ACC112 (cell line): ENCODE data around the gene CAMSAP1.
"Not testable (repeated sequence)": the region's sequence is repeated elsewhere in the genome, so short reads cannot be mapped to it uniquely, and the experiment has no call there.

Experiments used
- H2AFZ ChIP-seq: fragments of 200-600 bp; sonication (generic); one replicate; pipeline ENCODE4 v1.6.0; 2017; ENCODE audit warnings: antibody characterized with exemption, low read length; ENCODE audit not compliant: unreplicated experiment
- H3K27ac ChIP-seq: fragments of 200-600 bp; sonication (generic); 2 replicates; pipeline ENCODE4 v1.5.1; 2014; ENCODE audit warnings: low read depth, mild to moderate bottlenecking, antibody characterized with exemption, low read length, moderate library complexity
- H3K27me3 ChIP-seq: fragments of 200-600 bp; sonication (generic); 2 replicates; pipeline ENCODE4 v1.6.1; 2014; ENCODE audit warnings: mild to moderate bottlenecking, antibody characterized with exemption, low read length, moderate library complexity, mixed read lengths; ENCODE audit not compliant: insufficient read depth
- H3K36me3 ChIP-seq: fragments of 200-600 bp; sonication (generic); 2 replicates; pipeline ENCODE4 v1.6.1; 2016; ENCODE audit warnings: mild to moderate bottlenecking, antibody characterized with exemption, low read length, moderate library complexity, mixed read lengths; ENCODE audit not compliant: insufficient read depth
- H3K4me1 ChIP-seq: fragments of 200-600 bp; sonication (generic); one replicate; pipeline ENCODE4 v1.6.1; 2016; ENCODE audit warnings: low read length, mixed read lengths; ENCODE audit not compliant: insufficient read depth, unreplicated experiment, control insufficient read depth
- H3K4me3 ChIP-seq: fragments of 200-600 bp; sonication (generic); 2 replicates; pipeline ENCODE4 v1.5.1; 2014; ENCODE audit warnings: mild to moderate bottlenecking, low read depth, low read length
- H3K79me2 ChIP-seq: fragments of 200-600 bp; sonication (generic); one replicate; pipeline ENCODE4 v1.6.0; 2016; ENCODE audit warnings: low read length; ENCODE audit not compliant: control insufficient read depth, unreplicated experiment, insufficient read depth

CAMSAP1 gene

GRCh38 chr9:135948968-135949367 lies 41.6 kb upstream of the CAMSAP1 start:
- Histone ChIP-seq H3K4me1 (no peaks in the 10 kb centered on the region), H3K36me3 (peaks cover 17% of the 10 kb centered on the region; the same call in 1 of the 2 replicates), H3K79me2 (no peaks in the 10 kb centered on the region), H3K27ac (no peak overlapping the region), H3K4me3 (no peak overlapping the region), H3K27me3 (no peaks in the 10 kb centered on the region), H2AFZ (no peak overlapping the region)

- H3K36me3 ChIP-seq = peaks cover 17% of the 10 kb centered on the region; the same call in 1 of the 2 replicates
- H3K4me3 ChIP-seq = no peak overlapping the region
- H3K27me3 ChIP-seq = no peaks in the 10 kb centered on the region
- H3K27ac ChIP-seq = no peak overlapping the region
- no peaks in the 10 kb centered on the region for H3K79me2 ChIP-seq
- no peaks in the 10 kb centered on the region for H3K4me1 ChIP-seq
- H2AFZ ChIP-seq = no peak overlapping the region
Measured at GRCh38 chr9:135948446-135948845, 41.1 kb upstream of the CAMSAP1 start.

DNA sequence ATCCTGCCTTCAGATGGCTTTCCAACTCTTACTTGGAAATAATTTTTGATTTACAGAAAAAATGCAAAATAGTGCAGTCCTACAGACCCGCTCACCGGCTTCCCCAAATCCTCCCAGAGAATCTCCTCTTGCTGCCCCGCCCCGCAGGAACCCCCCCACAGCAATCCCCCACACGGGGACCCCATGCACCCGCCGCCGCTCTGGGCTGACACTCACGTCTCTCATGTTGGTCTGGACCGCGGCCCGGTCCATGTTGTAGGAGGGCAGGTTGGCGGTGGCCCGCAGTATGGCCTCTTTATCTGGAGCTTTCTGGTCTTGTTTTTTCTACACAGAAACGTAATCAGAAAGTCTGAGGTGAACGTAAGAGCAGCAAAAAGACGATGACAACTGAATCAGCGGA lies 40.2 kb upstream of the CAMSAP1 start:
- H3K27me3 ChIP-seq = no peaks in the 10 kb centered on the region
- peaks cover 13% of the 10 kb centered on the region; the same call in 1 of the 2 replicates for H3K36me3 ChIP-seq
- H2AFZ ChIP-seq = no peak overlapping the region
- H3K4me3 ChIP-seq = no peak overlapping the region
- H3K4me1 ChIP-seq = no peaks in the 10 kb centered on the region
- H3K27ac ChIP-seq = no peak overlapping the region
- no peaks in the 10 kb centered on the region for H3K79me2 ChIP-seq

- H3K79me2 ChIP-seq, H3K4me3 ChIP-seq, H3K27ac ChIP-seq, H3K4me1 ChIP-seq, H2AFZ ChIP-seq, H3K27me3 ChIP-seq, H3K36me3 ChIP-seq: not testable (repeated sequence)
Measured at GRCh38 chr9:135947105-135947504, 39.8 kb upstream of the CAMSAP1 start.

DNA sequence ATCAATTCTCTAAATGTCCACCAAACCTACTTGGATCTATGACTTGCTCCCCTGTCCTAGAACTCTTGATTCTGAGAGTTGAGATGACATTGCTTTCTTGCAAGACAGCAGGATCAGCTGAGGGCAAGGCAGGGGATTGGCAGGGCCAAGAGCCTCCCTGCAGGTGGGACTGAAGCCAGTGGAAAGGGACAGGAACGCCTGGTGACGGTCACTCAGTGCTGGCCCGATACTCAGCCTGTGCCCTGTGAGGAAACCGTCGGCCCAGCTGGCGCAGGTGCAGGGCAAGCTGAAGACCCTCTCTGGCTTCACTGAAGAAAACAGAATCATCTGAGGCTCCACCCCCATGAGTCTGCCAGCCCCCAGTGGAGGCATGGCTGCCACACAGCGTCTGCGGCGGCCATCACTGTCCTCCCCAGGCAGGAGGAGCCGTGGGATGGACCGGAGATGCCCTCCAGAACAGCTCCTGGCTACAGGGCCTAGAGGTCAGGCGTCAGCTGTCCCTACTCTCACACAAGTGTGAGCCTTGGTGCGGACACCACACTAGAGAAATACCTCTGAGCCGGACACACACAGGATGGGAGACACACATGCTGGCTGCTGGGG lies 39.1 kb upstream of the CAMSAP1 start:
- Histone ChIP-seq H2AFZ (no peak overlapping the region), H3K36me3 (peaks cover 15% of the 10 kb centered on the region; the same call in 1 of the 2 replicates), H3K27ac (no peak overlapping the region), H3K4me1 (no peaks in the 10 kb centered on the region), H3K27me3 (no peaks in the 10 kb centered on the region), H3K79me2 (no peaks in the 10 kb centered on the region), H3K4me3 (no peak overlapping the region)

GRCh38 chr9:135945969-135946368 lies 38.6 kb upstream of the CAMSAP1 start:
- H3K4me1 ChIP-seq = no peaks in the 10 kb centered on the region

GRCh38 chr9:135944444-135945252 lies 37.3 kb upstream of the CAMSAP1 start:
- H3K79me2 ChIP-seq = no peaks in the 10 kb centered on the region
- no peak overlapping the region for H2AFZ ChIP-seq
- H3K27ac ChIP-seq = no peak overlapping the region
- no peaks in the 10 kb centered on the region for H3K27me3 ChIP-seq
- H3K4me3 ChIP-seq = no peak overlapping the region
- H3K36me3 ChIP-seq = peaks cover 15% of the 10 kb centered on the region; the same call in 1 of the 2 replicates
- H3K4me1 ChIP-seq = no peaks in the 10 kb centered on the region

More at GRCh38 chr9:135945969-135946368, 38.6 kb upstream of the CAMSAP1 start:
- no peak overlapping the region for H3K27ac ChIP-seq
- H3K79me2 ChIP-seq = no peaks in the 10 kb centered on the region
- no peaks in the 10 kb centered on the region for H3K27me3 ChIP-seq
- H3K36me3 ChIP-seq = peaks cover 15% of the 10 kb centered on the region; the same call in 1 of the 2 replicates
- H2AFZ ChIP-seq = no peak overlapping the region
- H3K4me3 ChIP-seq = no peak overlapping the region

DNA sequence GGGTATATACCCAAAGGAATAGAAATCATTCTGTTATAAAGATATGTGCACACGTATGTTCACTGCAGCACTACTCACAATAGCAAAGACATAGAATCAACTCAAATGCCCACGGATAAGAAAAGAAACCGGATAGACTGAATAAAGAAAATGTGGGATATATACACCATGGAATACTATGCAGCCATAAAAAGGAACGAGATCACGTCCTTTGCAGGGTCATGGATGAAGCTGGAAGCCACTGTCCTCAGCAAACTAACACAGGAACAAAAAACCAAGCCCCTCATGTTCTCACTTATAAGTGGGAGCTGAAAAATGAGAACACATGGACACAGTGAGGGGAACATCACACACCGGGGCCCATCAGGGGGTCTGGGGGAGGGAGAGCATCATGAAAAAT lies 36.3 kb upstream of the CAMSAP1 start:
- H2AFZ ChIP-seq, H3K4me3 ChIP-seq, H3K27ac ChIP-seq, H3K79me2 ChIP-seq, H3K4me1 ChIP-seq, H3K27me3 ChIP-seq: not testable (repeated sequence)
- peaks cover 15% of the 10 kb centered on the region; the same call in 1 of the 2 replicates for H3K36me3 ChIP-seq

DNA sequence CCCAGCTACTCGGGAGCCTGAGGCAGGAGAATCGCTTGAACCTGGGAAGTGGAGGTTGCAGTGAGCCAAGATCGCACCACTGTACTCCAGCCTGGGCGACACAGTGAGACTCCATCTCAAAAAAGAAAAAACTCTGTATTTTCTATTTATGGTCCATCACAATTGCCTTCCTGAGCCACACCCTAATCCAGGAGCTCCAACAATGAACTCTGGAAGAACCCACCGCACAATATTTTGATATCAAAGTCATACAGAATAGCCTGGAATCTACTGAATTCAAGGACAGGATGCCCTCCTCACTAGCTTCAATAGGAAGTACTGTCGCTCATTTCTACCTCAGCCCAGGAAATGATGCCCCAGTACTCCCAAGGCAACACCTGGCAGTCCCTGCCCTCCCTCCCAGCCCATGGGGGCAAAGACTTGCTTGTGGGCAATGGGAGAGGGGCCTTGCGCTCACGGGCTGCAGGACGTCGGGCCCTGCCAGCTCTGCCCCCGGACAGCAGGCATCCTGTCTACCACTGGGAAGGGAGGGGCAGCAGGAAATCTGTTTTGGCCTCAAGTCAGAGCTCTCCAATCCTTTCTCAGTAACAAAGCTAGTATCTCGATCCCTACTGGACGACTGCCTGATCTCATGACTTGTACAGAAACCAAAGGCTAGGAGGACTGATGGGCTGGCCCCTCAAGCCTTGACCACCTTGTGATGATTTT lies 34.1 kb upstream of the CAMSAP1 start:
- Histone ChIP-seq H3K36me3 (peaks cover 30% of the 10 kb centered on the region), H2AFZ (no peak overlapping the region), H3K79me2 (no peaks in the 10 kb centered on the region), H3K4me3 (no peak overlapping the region), H3K27me3 (no peaks in the 10 kb centered on the region), H3K4me1 (no peaks in the 10 kb centered on the region), H3K27ac (no peak overlapping the region)

GRCh38 chr9:135939351-135940265 lies 32.3 kb upstream of the CAMSAP1 start:
- H3K4me3 ChIP-seq = no peak overlapping the region
- no peaks in the 10 kb centered on the region for H3K4me1 ChIP-seq
- H3K27me3 ChIP-seq = no peaks in the 10 kb centered on the region
- no peak overlapping the region for H3K27ac ChIP-seq
- H2AFZ ChIP-seq = no peak overlapping the region
- peaks cover 32% of the 10 kb centered on the region for H3K36me3 ChIP-seq
- H3K79me2 ChIP-seq = no peaks in the 10 kb centered on the region
